Activated CD8-positive, alpha-beta memory T cell treated with anti-CD3 and anti-CD28 coated beads, Interleukin-2, amount 10 ng/mL, durations not matched to agents 7 days and 5 days (primary cell): ENCODE data around the gene CAPRIN2. TPM values are rescaled to one million over a fixed set of nuclear protein-coding genes. Genes with fewer than 3 reads are reported as not detected.

Experiments
- ATAC-seq: fragments of 150-1000 bp; cut with Tn5 transposase; one replicate; pipeline ENCODE4 v1.10.0; 2021; ENCODE audit warnings: moderate library complexity
- CTCF ChIA-PET: fragments of 350-600 bp; sonication (Branson Sonifier 250); formaldehyde crosslinking; loops from one replicate; lab custom pipeline; 2021; ENCODE audit warnings: antibody characterized with exemption; lab: Charles Lee
- DNase-seq: peaks from one replicate; pipeline ENCODE4 v3.0.0-alpha.2; 2020
- H3K27ac Mint-ChIP-seq: one replicate; pipeline ENCODE4 v1.8.0; 2021; ENCODE audit warnings: mild to moderate bottlenecking, mixed read lengths
- H3K27me3 Mint-ChIP-seq: one replicate; pipeline ENCODE4 v1.8.0; 2021; ENCODE audit warnings: mixed read lengths
- H3K36me3 Mint-ChIP-seq: one replicate; pipeline ENCODE4 v1.8.0; 2021; ENCODE audit warnings: mild to moderate bottlenecking, mixed read lengths
- H3K4me1 Mint-ChIP-seq: one replicate; pipeline ENCODE4 v1.8.0; 2021; ENCODE audit warnings: mixed read lengths
- H3K4me3 Mint-ChIP-seq: one replicate; pipeline ENCODE4 v1.8.0; 2021; ENCODE audit warnings: mild to moderate bottlenecking, moderate library complexity, mixed read lengths
- H3K9me3 Mint-ChIP-seq: one replicate; pipeline ENCODE4 v1.8.0; 2022; ENCODE audit warnings: low read depth, mixed read lengths
- total RNA-seq, 2 experiments: library from RNA; stranded (reverse); gene quantifications; one replicate each; pipeline ENCODE4 v1.2.3, GENCODE V29; 2021

Gene CAPRIN2, protein sequence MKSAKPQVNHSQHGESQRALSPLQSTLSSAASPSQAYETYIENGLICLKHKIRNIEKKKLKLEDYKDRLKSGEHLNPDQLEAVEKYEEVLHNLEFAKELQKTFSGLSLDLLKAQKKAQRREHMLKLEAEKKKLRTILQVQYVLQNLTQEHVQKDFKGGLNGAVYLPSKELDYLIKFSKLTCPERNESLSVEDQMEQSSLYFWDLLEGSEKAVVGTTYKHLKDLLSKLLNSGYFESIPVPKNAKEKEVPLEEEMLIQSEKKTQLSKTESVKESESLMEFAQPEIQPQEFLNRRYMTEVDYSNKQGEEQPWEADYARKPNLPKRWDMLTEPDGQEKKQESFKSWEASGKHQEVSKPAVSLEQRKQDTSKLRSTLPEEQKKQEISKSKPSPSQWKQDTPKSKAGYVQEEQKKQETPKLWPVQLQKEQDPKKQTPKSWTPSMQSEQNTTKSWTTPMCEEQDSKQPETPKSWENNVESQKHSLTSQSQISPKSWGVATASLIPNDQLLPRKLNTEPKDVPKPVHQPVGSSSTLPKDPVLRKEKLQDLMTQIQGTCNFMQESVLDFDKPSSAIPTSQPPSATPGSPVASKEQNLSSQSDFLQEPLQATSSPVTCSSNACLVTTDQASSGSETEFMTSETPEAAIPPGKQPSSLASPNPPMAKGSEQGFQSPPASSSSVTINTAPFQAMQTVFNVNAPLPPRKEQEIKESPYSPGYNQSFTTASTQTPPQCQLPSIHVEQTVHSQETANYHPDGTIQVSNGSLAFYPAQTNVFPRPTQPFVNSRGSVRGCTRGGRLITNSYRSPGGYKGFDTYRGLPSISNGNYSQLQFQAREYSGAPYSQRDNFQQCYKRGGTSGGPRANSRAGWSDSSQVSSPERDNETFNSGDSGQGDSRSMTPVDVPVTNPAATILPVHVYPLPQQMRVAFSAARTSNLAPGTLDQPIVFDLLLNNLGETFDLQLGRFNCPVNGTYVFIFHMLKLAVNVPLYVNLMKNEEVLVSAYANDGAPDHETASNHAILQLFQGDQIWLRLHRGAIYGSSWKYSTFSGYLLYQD
- 10 to 100 TPM; 10.0 to 16.2 TPM for total RNA-seq

DNA sequence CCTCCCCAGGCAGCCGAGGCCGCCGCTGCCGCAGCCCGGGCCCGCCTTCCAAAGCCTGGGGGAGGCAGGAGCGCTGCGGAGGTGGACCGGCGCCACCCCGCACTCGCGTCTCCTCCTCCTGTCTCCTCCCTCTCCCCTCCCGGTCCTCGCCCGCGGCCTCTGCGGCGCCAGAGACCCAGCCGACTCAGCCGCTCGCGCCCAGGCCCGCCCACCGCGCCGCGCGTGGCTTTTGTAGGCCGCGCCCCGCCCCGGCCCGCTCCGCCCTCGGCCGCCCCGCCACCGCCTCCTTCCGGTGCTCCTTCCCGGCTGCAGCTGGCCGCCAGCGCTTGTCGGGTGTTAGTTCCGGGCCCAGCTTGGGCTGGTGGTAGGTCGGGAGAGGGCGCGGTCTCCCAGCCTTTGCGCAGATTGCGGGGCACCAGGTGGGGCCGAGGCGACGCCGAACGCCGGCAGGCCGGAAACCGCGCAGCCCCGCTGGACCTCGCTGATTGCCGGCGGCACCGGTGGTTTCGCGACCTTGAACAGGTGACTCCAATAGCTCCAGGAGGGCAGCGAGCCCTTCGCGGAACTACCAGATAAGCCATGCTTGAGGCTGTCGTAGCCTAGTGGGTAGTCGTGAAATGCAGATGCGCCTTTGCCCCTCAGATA lies at the start of gene CAPRIN2:
Gene CAPRIN2, minus strand, starts transcription at position 202 of the 645 bp plus-strand sequence. CDS start 1,431 bp downstream, outside the sequence.
- Mint-ChIP-seq H3K36me3 (peaks cover 1% of the 10 kb centered on the region), H3K27ac (peak within 1 kb of the TSS; percentile 77), H3K4me1 (peaks cover 33% of the 10 kb centered on the region), H3K4me3 (peak within 1 kb of the TSS; percentile 85), H3K27me3 (no peaks in the 10 kb centered on the region), H3K9me3 (no peaks in the 10 kb centered on the region)
- ATAC-seq, result peak; percentile 93
- CTCF ChIA-PET, result interaction anchor here (0.9 to 4.1 kb wide), 11 partner anchors 11 to 107 kb away, joined by 3 to 22 read pairs (median 4); partner anchors contain the start of gene IPO8
- DNase-seq, result peak; percentile 95

GRCh38 chr12:30797689-30798088 lies 42.9 kb upstream of the CAPRIN2 start:
- H3K9me3 Mint-ChIP-seq, result no peaks in the 10 kb centered on the region
- DNase-seq (no peak), ATAC-seq (no peak)
- no peak overlapping the region for H3K4me3 Mint-ChIP-seq
- H3K36me3 Mint-ChIP-seq, result no peaks in the 10 kb centered on the region
- H3K27me3 Mint-ChIP-seq, result peaks cover 41% of the 10 kb centered on the region
- peaks cover 23% of the 10 kb centered on the region for H3K4me1 Mint-ChIP-seq
- H3K27ac Mint-ChIP-seq, result no peak overlapping the region
- CTCF ChIA-PET, result interaction anchor here (0.7 to 1.5 kb wide), 2 partner anchors 43 to 67 kb away, joined by 3 read pairs; partner anchors contain the start of gene CAPRIN2

GRCh38 chr12:30796891-30797371 lies 42.2 kb upstream of the CAPRIN2 start:
- H3K27ac Mint-ChIP-seq, result no peak overlapping the region
- H3K4me1 Mint-ChIP-seq, result peaks cover 23% of the 10 kb centered on the region
- DNase-seq (no peak), ATAC-seq (no peak)
- H3K4me3 Mint-ChIP-seq, result peak overlapping the region; percentile 51
- no peaks in the 10 kb centered on the region for H3K36me3 Mint-ChIP-seq
- peaks cover 41% of the 10 kb centered on the region for H3K27me3 Mint-ChIP-seq
- no peaks in the 10 kb centered on the region for H3K9me3 Mint-ChIP-seq
- CTCF ChIA-PET, result interaction anchor here (0.7 to 2.6 kb wide), 6 partner anchors 9 to 531 kb away, joined by 3 to 22 read pairs (median 3); partner anchors contain the start of genes CAPRIN2 and DDX11

DNA sequence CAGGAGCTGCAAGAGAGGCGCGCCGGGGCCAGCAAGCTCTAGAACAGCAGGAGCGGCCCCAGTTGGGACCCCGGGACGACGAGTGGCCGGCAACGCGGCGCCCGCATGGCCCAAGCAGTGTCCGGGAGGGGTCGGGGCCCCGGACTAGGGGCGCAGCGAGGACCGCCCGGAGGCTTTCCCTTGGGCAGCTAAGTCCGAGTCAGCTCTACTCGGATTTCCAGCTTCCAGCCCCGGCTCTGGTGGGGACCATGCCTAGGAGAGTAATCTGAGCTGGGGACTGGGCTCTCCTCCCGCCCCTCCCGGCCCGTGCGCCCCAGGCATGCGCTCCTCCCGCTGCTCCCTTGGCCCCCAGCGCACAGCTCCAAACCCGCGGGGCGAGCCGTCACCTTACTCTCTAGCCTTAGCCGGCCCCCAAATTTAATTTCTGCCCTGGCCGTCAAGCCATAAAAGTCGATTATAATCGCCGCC lies 41.6 kb upstream of the CAPRIN2 start:
- peak overlapping the region; percentile 81 for H3K4me3 Mint-ChIP-seq
- ATAC-seq, result peak; percentile 34
- no peaks in the 10 kb centered on the region for H3K36me3 Mint-ChIP-seq
- CTCF ChIA-PET, result interaction anchor here (0.9 to 2.6 kb wide), 8 partner anchors 9 to 531 kb away, joined by 3 to 22 read pairs (median 4); partner anchors contain the start of genes CAPRIN2 and DDX11
- peaks cover 23% of the 10 kb centered on the region for H3K4me1 Mint-ChIP-seq
- H3K9me3 Mint-ChIP-seq, result no peaks in the 10 kb centered on the region
- H3K27me3 Mint-ChIP-seq, result peaks cover 41% of the 10 kb centered on the region
- H3K27ac Mint-ChIP-seq, result no peak overlapping the region
- DNase-seq, result no peak

GRCh38 chr12:30795410-30796312 lies 40.9 kb upstream of the CAPRIN2 start:
- no peaks in the 10 kb centered on the region for H3K36me3 Mint-ChIP-seq
- peak overlapping the region; percentile 79 for H3K27ac Mint-ChIP-seq
- H3K4me1 Mint-ChIP-seq, result peaks cover 23% of the 10 kb centered on the region
- H3K27me3 Mint-ChIP-seq, result peaks cover 44% of the 10 kb centered on the region
- no peaks in the 10 kb centered on the region for H3K9me3 Mint-ChIP-seq
- DNase-seq (peak; percentile 87), ATAC-seq (peak; percentile 93)
- peak overlapping the region; percentile 81 for H3K4me3 Mint-ChIP-seq
- CTCF ChIA-PET, result interaction anchor here (0.9 to 2.6 kb wide), 8 partner anchors 8 to 532 kb away, joined by 3 to 22 read pairs (median 4); partner anchors contain the start of genes CAPRIN2 and DDX11

DNA sequence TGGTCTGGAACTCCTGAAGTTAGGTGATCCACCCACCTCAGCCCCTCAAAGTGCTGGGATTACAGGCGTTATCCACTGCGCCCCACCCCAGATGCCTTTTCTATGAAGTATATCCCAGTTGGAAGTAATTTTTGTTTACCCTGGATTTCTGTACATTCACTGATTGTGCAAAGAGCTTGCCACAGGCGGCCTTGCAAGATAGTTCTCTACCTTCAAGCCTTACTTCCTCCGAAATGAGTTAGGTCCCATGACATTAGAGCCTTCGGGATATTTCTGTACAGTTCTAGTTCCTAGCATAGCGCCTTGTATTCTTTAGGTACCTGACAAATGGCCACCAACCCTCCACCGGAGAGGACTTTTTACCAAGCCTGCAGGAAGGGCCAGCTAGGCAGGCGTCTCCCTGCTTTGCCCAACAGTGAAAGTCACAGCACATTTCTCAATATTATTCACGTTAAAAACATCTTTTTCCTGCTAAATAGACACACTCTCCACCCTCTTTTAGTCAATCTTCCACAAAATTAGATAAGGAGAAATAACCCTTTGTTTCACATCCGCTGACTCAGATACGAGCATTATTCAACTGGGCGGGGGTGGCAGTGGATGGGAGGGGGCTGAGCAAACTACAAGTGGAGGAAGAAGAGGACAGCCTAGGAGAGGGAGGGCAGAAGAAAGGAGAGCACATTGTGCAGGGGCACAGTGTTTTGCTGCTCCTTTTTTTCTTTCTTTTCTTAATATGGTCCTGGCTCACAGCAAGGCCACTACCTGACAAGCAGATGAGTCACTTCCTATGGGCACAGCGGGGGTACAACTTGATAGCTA lies 40.0 kb upstream of the CAPRIN2 start:
- no peaks in the 10 kb centered on the region for H3K9me3 Mint-ChIP-seq
- H3K27ac Mint-ChIP-seq, result peak overlapping the region; percentile 79
- peak; percentile 38 for ATAC-seq
- DNase-seq, result peak; percentile 52
- CTCF ChIA-PET, result interaction anchor here (1.3 to 2.6 kb wide), 2 partner anchors 41 to 52 kb away, joined by 4 to 22 read pairs; partner anchors contain the start of gene CAPRIN2
- peaks cover 42% of the 10 kb centered on the region for H3K27me3 Mint-ChIP-seq
- peaks cover 23% of the 10 kb centered on the region for H3K4me1 Mint-ChIP-seq
- H3K4me3 Mint-ChIP-seq, result peak overlapping the region; percentile 81
- H3K36me3 Mint-ChIP-seq, result no peaks in the 10 kb centered on the region

DNA sequence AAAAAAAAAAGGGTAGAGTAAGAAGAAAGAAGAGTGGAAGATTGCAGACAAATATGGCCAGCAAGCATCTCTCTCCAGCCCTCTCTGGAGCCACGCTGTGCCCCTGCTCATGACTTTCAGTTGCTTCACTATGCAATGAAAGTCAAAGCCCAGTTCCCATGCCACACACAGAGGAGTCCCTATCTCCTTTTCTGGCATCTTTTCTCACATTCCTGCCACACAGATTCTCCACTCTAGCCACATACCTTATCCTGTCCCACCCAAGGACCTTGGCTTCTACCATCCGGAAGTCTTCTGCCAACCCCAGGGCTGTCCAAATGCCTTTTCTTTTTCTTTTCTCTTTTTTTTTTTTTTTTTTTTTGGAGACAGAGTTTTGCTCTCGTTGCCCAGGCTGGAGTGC lies 39.3 kb upstream of the CAPRIN2 start:
- ATAC-seq, result no peak
- CTCF ChIA-PET, result no interaction called here
- Mint-ChIP-seq H3K36me3 (no peaks in the 10 kb centered on the region), H3K4me3 (no peak overlapping the region), H3K27me3 (peaks cover 39% of the 10 kb centered on the region), H3K4me1 (peaks cover 23% of the 10 kb centered on the region), H3K9me3 (no peaks in the 10 kb centered on the region), H3K27ac (no peak overlapping the region)
- no peak for DNase-seq

DNA sequence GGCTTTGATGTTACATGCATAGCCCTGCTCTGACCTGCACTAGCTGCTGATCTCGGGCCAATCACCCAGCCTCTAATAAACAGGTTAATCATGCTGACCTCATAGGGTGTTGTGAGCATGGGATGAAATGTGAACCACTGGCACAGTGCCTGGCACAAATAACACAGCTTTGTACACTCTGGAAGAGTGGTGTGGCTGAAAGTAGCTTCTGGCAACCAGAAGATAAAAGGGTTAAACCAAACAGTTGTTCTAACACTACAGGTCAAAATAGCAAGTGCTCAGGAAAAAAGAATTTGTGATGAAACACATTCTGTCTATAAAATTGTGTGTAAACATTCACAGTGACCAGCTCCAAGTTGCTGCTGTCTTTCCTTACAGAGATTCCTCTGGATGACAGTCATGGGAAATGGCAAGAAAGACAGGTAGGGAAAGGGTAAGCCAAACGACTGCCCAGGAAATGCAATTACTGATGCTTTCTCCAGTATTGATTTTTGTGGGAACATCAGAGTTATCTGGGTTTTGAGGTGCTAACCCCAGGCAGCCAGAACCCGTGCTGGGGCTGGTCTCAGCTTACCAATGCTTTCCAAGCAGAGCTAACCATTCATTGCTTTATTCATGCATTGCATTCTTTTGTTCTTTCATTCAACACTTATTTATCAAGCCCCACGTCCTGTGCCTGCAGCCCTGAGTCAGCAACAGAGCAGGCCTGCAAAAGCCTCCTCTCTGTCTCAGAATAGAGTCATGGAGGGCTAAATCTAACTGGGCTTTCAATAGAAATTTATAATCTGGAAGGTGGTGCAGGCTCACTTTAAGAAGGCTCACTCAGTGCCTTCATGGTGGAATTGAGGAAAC lies 38.1 kb upstream of the CAPRIN2 start:
- no peak overlapping the region for H3K27ac Mint-ChIP-seq
- CTCF ChIA-PET, result interaction anchor here (1.2 to 1.6 kb wide), 2 partner anchors 15 to 39 kb away, joined by 3 to 6 read pairs; no protein-coding TSS in a partner anchor
- H3K36me3 Mint-ChIP-seq, result no peaks in the 10 kb centered on the region
- peaks cover 28% of the 10 kb centered on the region for H3K27me3 Mint-ChIP-seq
- H3K4me1 Mint-ChIP-seq, result peaks cover 23% of the 10 kb centered on the region
- ATAC-seq (no peak), DNase-seq (no peak)
- H3K4me3 Mint-ChIP-seq, result no peak overlapping the region
- no peaks in the 10 kb centered on the region for H3K9me3 Mint-ChIP-seq

GRCh38 chr12:30792085-30792484 lies 37.3 kb upstream of the CAPRIN2 start:
- Mint-ChIP-seq H3K36me3 (no peaks in the 10 kb centered on the region), H3K9me3 (no peaks in the 10 kb centered on the region), H3K4me1 (peaks cover 23% of the 10 kb centered on the region), H3K27ac (no peak overlapping the region), H3K27me3 (peaks cover 20% of the 10 kb centered on the region), H3K4me3 (no peak overlapping the region)
- CTCF ChIA-PET, result interaction anchor here (1.2 to 1.6 kb wide), 2 partner anchors 16 to 38 kb away, joined by 3 to 6 read pairs; no protein-coding TSS in a partner anchor
- DNase-seq, result no peak
- no peak for ATAC-seq

DNA sequence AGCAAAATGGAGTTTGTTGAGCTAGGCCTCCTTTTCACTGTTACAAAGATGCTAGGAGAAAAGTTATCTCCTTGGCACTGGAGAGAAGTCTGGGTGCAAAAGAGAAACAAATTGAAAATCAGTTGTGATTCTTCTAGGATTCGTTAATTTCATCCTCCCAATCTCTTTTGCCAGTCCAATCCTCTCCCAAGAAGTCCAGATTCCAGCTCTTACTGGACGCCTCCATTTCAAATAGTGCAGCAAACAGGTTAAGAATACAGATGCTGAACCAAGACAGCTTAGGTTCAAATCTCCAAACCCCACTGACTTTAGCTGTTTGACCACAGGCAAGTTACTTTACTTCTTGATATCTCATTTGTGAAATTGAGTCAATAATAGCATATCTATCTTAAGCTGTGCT lies 34.0 kb upstream of the CAPRIN2 start:
- ATAC-seq, result no peak
- no peak for DNase-seq
- Mint-ChIP-seq H3K27ac (no peak overlapping the region), H3K4me3 (no peak overlapping the region), H3K4me1 (peaks cover 3% of the 10 kb centered on the region), H3K36me3 (no peaks in the 10 kb centered on the region), H3K27me3 (peaks cover 25% of the 10 kb centered on the region), H3K9me3 (no peaks in the 10 kb centered on the region)
- CTCF ChIA-PET, result interaction anchor here (1.6 kb wide), 1 partner anchor 11 kb away, joined by 3 read pairs; no protein-coding TSS in a partner anchor
